Fibroblast of pulmonary artery (primary cell): ENCODE measurements around the gene ACACA.

ENCODE experiments used
- DNase-seq: peaks from one replicate; pipeline ENCODE4 v3.0.0-alpha.2; 2010; ENCODE audit warnings: low read depth
- H3K4me3 ChIP-seq: replicated peaks from 2 replicates; pipeline ENCODE4 v1.5.1; 2011; ENCODE audit warnings: low read depth, mild to moderate bottlenecking, control low read depth, low read length, moderate library complexity
- TF ChIP-seq, protein P1 (sequence below): IDR thresholded peaks from 2 replicates; pipeline ENCODE4 v1.5.1; 2011; ENCODE audit warnings: mild to moderate bottlenecking, control low read depth, low read length, inconsistent platforms; ENCODE audit errors: missing control alignments

Gene ACACA

DNA sequence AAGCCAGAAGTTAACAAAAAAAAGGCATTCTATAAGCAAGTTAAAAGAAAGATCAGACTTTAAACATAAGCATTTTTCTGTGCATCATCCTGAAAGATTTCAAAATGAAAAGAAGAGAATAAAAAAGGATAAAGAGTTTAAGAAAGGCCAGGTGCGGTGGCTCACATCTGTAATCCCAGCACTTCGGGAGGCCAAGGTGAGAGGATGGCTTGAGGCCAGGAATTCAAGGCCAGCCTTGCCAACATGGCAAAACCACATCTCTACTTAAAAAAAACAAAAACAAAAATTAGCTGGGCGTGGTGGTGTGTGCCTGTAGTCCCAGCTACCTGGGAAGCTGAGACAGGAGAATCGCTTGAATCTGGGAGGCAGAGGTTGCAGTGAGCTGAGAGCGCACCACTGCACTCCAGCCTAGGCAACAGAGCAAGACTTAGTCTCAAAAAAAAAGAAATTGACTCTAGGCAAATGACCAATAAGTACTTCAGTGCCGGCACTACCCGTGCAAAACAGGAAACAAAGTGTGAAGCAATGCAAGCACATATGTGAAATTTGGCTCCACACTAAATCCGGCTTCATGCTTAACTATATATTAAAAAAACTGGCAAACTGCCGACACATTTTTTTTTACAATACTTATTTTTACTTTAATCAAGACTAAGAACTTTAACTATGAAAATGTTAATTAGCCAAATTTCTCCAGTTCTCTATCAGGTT is 114.1 kb downstream of the ACACA start:
- DNase-seq: peak; percentile 85
- TF ChIP-seq, protein P1, sequence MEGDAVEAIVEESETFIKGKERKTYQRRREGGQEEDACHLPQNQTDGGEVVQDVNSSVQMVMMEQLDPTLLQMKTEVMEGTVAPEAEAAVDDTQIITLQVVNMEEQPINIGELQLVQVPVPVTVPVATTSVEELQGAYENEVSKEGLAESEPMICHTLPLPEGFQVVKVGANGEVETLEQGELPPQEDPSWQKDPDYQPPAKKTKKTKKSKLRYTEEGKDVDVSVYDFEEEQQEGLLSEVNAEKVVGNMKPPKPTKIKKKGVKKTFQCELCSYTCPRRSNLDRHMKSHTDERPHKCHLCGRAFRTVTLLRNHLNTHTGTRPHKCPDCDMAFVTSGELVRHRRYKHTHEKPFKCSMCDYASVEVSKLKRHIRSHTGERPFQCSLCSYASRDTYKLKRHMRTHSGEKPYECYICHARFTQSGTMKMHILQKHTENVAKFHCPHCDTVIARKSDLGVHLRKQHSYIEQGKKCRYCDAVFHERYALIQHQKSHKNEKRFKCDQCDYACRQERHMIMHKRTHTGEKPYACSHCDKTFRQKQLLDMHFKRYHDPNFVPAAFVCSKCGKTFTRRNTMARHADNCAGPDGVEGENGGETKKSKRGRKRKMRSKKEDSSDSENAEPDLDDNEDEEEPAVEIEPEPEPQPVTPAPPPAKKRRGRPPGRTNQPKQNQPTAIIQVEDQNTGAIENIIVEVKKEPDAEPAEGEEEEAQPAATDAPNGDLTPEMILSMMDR: no peak
- no peak overlapping the region for H3K4me3 ChIP-seq

DNA sequence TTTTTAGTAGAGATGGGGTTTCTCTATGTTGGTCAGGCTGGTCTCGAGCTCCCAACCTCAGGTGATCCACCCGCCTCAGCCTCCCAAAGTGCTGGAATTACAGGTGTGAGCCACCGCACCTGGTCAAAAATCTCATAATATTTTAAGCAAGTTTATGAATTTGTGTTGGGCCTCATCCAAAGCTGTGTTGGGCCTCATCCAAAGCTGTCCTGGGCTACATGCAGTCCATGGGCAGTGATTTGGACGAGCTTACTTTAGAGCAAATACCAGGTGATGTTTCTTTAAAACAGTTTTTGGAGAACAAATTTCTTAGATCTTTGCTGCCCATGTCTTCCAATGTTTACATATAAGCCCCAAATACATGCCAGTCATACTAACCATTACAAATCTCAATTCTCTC is 115.3 kb downstream of the ACACA start:
- DNase-seq: no peak
- TF ChIP-seq, protein P1: no peak
- H3K4me3 ChIP-seq: no peak overlapping the region

DNA sequence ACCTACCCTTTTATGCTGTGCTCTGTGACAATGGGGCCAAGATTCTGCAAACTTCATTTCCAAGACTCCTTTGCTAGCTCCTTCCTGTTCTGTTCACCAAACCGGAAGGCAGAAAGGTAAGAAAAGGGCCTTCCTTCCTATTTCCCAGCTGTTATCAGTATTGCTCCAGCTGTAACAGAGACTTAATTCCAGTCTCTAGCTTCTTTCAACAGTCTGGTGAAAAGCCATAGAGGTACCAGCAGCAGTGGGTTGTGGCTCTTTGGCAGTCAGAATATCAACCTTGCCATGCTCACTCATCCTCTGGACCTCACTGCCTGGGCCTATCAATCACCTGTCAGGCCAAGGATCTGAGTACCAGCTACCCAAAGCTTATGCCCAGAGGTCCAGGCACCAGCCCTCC is 120.2 kb downstream of the ACACA start:
- no peak for DNase-seq
- TF ChIP-seq, protein P1: no peak
- H3K4me3 ChIP-seq: no peak overlapping the region

DNA sequence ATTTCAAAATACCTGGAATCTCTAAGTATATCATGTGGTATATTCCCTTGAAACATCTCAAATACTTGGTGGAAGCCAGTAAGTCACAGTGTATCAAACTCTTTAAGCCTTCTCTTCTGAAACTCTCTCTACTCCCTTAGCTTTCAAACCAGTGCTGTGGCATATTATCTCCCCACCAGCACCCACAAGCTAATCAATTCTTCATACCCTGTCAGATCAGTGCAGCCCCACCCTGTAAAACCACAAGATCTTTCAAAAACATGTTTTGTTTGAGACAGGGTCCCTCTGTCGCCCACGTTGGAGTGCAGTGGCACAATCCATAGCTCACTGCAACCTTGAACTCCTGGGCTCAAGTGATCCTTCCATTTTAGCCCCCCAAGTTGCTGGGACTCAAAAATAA is 122.4 kb downstream of the ACACA start:
- TF ChIP-seq, protein P1: no peak
- no peak for DNase-seq
- no peak overlapping the region for H3K4me3 ChIP-seq

DNA sequence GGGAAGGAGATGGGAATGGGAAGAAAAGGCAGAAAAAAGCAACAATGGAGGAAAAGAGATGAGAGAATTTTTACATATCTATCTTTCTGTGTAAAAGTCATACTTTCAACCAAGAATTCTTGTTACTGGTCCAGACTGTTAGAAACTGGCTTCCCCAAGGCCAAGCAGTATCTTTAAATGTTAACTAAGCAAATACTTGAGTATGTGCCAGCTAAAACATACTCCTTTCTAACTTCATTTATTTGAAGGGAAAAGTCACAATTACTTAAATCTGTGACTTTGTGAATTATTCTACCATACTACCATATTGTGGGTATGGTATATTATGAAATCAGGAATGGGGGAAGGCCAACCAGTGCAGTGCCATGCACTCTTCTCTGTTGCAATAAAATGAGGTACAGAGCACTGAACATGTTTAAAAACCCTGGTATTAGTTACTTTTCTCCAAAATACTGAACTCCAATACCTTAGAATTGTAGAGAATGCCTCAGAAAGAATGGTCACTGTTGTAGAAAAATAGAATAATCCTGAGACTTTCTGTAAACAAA is 123.1 kb downstream of the ACACA start:
- peak; percentile 37 for DNase-seq
- no peak overlapping the region for H3K4me3 ChIP-seq
- TF ChIP-seq, protein P1: no peak

DNA sequence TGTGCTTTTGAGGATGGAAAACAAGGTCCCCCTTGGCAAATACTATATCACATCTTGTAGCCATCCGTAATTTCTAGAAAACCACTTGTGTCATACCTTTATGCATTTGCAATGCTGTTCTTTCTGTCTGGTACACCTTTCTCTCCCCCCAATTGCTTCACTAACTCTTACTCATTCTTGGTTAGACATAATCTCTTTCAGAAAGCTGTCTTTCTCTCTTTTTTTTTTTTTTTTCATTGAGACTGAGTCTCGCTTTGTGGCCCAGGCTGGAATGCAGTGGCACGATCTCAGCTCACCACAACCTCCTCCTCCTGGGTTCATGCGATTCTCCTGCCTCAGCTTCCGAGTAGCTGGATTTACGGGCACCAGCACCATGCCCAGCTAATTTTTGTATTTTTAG is 125.8 kb downstream of the ACACA start:
- TF ChIP-seq, protein P1: no peak
- no peak for DNase-seq
- H3K4me3 ChIP-seq: no peak overlapping the region
